ENCODE measurements around the gene ZDHHC12. TPM values are rescaled to one million over a fixed set of nuclear protein-coding genes. Genes with fewer than 3 reads are reported as not detected.

ZDHHC12 gene
- total and polyA plus RNA-seq, 10 of the 15 experiments (the other 5 are each of a cell fraction or from before 2014, with no cell fraction given), result 0.95 to 146 (median 49.9) TPM

DNA sequence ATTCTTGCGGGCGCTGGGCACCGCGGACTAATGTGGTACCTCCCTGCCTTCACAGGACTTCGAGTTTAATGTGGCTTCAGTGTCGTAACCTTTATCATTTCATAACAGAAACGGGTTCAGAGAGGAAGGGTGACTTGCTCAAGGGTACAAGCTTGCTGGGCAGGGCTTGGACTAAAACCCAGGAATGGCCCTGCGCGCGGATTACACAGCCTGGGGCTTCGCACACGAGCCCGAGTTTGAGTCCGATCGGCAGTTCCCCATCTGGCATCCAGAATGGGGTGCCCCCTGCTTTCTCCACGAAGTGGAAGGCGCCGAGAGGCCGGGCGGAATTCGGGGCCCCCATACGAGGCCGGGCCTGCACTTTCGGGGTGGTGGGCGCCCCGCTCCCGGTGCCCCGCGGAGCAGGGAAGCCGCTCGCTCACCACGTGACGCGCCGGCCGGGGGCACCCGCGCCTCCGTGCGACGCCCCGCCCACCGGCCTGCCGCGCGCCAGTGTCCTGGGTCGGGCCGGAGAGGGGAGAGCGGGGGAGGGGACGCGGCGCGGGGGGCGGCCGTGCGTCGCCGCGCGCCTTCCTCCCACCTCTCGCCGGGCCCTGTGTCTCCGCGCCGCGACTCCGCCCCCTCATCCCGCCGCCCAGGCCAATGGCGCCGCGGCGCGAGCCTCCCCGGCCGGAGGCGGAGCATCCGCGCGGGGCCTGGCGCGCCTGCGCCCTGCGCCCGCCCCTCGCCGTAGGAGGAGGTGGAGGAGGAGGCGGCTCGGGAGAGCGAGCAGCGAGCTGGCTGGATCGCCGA lies 35.2 kb downstream of the ZDHHC12 start, which contains the start of gene SET (continued):
- TF ChIP-seq, protein P1, sequence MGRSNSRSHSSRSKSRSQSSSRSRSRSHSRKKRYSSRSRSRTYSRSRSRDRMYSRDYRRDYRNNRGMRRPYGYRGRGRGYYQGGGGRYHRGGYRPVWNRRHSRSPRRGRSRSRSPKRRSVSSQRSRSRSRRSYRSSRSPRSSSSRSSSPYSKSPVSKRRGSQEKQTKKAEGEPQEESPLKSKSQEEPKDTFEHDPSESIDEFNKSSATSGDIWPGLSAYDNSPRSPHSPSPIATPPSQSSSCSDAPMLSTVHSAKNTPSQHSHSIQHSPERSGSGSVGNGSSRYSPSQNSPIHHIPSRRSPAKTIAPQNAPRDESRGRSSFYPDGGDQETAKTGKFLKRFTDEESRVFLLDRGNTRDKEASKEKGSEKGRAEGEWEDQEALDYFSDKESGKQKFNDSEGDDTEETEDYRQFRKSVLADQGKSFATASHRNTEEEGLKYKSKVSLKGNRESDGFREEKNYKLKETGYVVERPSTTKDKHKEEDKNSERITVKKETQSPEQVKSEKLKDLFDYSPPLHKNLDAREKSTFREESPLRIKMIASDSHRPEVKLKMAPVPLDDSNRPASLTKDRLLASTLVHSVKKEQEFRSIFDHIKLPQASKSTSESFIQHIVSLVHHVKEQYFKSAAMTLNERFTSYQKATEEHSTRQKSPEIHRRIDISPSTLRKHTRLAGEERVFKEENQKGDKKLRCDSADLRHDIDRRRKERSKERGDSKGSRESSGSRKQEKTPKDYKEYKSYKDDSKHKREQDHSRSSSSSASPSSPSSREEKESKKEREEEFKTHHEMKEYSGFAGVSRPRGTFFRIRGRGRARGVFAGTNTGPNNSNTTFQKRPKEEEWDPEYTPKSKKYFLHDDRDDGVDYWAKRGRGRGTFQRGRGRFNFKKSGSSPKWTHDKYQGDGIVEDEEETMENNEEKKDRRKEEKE (IDR thresholded peaks at IDR 0.05), result peak; percentile 32; the same call in 1 of the 2 replicates
- TF ChIP-seq, protein P2, sequence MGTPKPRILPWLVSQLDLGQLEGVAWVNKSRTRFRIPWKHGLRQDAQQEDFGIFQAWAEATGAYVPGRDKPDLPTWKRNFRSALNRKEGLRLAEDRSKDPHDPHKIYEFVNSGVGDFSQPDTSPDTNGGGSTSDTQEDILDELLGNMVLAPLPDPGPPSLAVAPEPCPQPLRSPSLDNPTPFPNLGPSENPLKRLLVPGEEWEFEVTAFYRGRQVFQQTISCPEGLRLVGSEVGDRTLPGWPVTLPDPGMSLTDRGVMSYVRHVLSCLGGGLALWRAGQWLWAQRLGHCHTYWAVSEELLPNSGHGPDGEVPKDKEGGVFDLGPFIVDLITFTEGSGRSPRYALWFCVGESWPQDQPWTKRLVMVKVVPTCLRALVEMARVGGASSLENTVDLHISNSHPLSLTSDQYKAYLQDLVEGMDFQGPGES (IDR thresholded peaks at IDR 0.05), result no peak
- TF ChIP-seq MXI1 (IDR thresholded peaks at IDR 0.05; ENCODE audit: low read depth, low read length), result peak; percentile 51
- TF ChIP-seq RAD21 (IDR thresholded peaks at IDR 0.05; ENCODE audit: insufficient read depth, low read depth, low read length), result no peak
- peak; percentile 52; the same call in 1 of the 2 replicates for TF ChIP-seq TAF1 (IDR thresholded peaks at IDR 0.05; ENCODE audit: borderline replicate concordance, low read depth, low read length)
- TF ChIP-seq LARP7 (IDR thresholded peaks at IDR 0.05), result peak; percentile 71
- 0 out of 2 replicates have a peak, but pooled peaks have one; percentile 40 for TF ChIP-seq CHD2 (IDR thresholded peaks at IDR 0.05; ENCODE audit: borderline replicate concordance, low read depth, low read length)
- peak; percentile 36; the same call in 1 of the 2 replicates for TF ChIP-seq RAD51 (IDR thresholded peaks at IDR 0.05)
- no peak for TF ChIP-seq CHD1 (IDR thresholded peaks at IDR 0.05; ENCODE audit: low read depth, low read length)
- TF ChIP-seq GABPA (IDR thresholded peaks at IDR 0.05; ENCODE audit: low read depth), result no peak
- peak; percentile 75; the same call in 1 of the 2 replicates for TF ChIP-seq BACH1 (IDR thresholded peaks at IDR 0.05; ENCODE audit: borderline replicate concordance)
- TF ChIP-seq IKZF1 (conservative IDR thresholded peaks at IDR 0.05), result peak; percentile 86
- TF ChIP-seq, protein P3, sequence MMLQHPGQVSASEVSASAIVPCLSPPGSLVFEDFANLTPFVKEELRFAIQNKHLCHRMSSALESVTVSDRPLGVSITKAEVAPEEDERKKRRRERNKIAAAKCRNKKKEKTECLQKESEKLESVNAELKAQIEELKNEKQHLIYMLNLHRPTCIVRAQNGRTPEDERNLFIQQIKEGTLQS (IDR thresholded peaks at IDR 0.05; ENCODE audit: borderline replicate concordance, extremely low read depth, low read depth, low read length), result peak; percentile 42; the same call in 1 of the 2 replicates
- TF ChIP-seq NR2C1 (IDR thresholded peaks at IDR 0.05), result peak; percentile 21; the same call in 1 of the 2 replicates
- no peak; the same call in 1 of the 2 replicates for TF ChIP-seq SMC3 (IDR thresholded peaks at IDR 0.05; ENCODE audit: borderline replicate concordance, low read length)
- no peak for TF ChIP-seq JUNB (IDR thresholded peaks at IDR 0.05)
- peak; percentile 70; the same call in 1 of the 2 replicates for TF ChIP-seq POLR2AphosphoS2 (IDR thresholded peaks at IDR 0.05; ENCODE audit: low read depth, low read length)
- TF ChIP-seq NR2C2 (IDR thresholded peaks at IDR 0.05; ENCODE audit: borderline replicate concordance, control insufficient read depth, insufficient read length, low read depth), result no peak
- TF ChIP-seq, protein P4, sequence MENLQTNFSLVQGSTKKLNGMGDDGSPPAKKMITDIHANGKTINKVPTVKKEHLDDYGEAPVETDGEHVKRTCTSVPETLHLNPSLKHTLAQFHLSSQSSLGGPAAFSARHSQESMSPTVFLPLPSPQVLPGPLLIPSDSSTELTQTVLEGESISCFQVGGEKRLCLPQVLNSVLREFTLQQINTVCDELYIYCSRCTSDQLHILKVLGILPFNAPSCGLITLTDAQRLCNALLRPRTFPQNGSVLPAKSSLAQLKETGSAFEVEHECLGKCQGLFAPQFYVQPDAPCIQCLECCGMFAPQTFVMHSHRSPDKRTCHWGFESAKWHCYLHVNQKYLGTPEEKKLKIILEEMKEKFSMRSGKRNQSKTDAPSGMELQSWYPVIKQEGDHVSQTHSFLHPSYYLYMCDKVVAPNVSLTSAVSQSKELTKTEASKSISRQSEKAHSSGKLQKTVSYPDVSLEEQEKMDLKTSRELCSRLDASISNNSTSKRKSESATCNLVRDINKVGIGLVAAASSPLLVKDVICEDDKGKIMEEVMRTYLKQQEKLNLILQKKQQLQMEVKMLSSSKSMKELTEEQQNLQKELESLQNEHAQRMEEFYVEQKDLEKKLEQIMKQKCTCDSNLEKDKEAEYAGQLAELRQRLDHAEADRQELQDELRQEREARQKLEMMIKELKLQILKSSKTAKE (IDR thresholded peaks at IDR 0.05; ENCODE audit: low read depth, poor library complexity, severe bottlenecking), result no peak
